Measurements from ENCODE around the gene BCL6.

BCL6 gene

DNA sequence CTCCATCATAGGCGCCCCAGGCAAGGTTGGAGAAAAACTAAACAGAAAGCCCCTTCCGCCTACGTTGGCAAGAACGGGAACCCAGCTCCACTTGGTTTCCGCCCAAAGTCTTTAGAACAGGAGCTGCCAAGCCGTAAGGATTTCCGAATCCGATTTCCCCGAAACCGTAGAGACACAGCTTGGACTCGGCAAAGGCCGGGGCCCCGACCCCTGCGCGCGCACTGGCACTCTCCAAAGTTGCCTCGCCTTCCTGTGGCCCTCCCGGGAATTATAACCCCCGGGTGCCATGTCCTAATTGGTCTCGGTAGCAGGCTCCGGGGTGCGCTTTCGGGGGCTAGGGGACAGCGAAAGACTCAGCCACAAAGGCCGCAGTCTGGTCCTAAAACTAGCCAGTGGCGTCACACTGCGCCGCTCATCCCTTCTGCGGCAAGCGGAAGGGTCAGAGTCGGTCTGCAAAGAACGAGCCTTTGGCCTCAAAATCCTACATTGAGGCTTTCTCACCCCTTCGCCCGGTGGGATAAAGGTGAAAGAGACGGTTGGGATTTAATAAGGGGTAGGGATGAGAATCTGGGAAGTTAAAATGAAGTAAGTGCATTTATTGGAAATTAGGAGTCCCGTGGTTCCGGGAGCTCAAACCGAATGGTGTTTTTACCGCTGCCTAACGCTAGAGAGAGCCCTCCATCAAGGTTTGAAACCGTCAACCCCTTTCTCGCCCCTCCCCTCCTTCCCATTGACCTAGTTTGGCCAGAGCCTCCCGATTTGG, 6.8 kb downstream of the BCL6 start:
- DNase-seq: peak; percentile 64 to 83

GRCh38 chr3:187738071-187738330, 7.3 kb downstream of the BCL6 start:
- DNase-seq: no peak

- peak in 1 of 2 donors; percentile 81 for DNase-seq
Observed at GRCh38 chr3:187737368-187738070, 7.7 kb downstream of the BCL6 start.

GRCh38 chr3:187737006-187737367, 8.3 kb downstream of the BCL6 start:
- no peak for DNase-seq

DNA sequence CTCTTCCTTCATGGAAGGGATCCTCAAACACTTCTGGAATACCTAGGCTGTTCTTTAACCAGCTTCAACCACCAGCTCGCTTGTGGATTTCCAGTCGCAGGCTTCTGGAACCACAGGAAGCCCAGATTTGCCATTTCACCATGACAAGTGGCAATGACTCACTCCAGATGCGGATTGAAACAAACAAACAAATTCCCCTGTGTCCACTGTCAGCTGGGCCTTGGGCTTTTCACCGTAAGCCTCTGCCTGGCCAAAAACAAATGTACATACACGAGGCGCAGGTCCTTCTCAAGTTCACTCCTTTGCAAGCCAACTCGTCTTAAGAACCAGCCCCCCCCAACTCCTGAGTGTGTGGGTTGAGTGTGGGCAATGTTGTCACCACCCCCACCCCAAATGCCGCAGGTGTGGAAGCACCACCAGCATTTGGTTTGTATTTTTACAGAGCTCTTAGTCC, 8.8 kb downstream of the BCL6 start:
- DNase-seq: peak in 1 of 2 donors; percentile 18

DNA sequence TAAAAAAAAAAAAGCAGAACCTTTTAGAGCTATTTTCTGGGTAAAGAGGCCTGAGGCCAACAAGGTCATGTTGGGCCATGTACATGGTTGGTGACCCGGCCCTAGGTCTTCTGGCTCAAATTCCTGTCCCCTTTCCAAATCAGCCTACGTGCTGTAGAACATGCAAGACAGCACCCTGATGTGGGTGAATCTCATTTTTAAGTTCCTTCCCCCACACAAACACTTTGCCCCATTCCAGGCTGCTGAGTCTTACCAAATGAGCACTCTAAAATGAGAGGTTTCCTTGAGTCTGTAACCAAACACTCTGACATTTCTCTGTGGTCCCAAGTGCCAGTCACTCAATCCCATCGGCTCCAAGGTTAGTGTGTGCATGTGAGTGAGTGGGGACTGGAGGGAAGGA, 9.4 kb downstream of the BCL6 start:
- DNase-seq: no peak

- no peak for DNase-seq
Observed at GRCh38 chr3:187735383-187735782, 9.9 kb downstream of the BCL6 start.

DNA sequence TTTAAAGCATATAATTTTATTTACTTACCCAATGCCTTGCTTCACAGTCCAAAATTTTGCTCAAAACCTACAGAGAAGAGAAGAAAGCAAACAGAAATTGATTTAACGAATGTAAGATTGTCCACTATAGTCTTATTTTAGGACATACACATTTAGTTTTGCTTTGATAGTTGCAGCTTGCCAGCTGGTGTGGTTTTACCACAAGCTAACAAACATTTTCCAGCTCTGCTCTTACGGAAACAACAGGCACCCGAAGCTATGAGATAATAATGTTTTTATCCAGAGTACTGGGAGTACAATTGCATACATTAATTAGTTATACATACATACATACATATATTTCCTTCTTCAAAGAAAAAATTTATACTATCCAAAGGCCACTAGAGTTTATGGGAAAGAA, 10.4 kb downstream of the BCL6 start:
- no peak for DNase-seq

DNA sequence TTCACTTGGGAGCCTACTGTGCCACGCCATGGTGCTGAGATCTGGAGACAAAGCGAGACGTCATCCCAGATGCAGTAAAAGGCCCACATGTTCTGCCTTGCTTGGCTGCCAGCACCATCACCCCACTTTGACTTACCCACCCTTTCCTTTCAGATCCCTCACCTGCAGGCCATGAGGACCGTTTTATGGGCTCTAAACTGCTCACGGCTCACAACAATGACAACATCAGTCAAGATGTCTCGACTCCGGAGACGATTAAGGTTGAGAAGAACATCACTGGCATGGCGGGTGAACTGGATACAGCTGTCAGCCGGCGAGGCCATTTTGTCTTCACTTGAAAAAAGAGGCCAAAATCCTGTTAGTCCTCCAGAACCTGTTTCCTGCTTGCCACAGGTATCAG, 11.9 kb downstream of the BCL6 start:
- no peak for DNase-seq

DNA sequence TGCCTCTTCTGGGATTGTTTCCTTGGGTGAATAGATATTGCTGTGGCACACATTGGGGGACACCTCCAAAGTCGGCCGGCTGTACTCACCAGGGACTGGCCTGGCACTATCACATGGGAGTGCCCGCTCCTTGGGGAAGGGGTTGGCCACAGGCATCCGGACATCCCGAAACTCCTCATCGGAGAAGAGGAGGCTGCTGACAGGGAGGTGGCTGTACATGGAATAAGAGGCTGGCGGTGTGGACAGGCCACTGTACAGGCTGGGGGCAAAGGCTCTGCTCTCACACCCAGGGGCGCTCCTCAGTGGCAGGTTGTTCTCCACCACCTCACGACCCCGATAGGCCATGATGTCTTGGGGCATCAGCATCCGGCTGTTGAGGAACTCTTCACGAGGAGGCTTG, 15.7 kb downstream of the BCL6 start:
- no peak for DNase-seq

DNA sequence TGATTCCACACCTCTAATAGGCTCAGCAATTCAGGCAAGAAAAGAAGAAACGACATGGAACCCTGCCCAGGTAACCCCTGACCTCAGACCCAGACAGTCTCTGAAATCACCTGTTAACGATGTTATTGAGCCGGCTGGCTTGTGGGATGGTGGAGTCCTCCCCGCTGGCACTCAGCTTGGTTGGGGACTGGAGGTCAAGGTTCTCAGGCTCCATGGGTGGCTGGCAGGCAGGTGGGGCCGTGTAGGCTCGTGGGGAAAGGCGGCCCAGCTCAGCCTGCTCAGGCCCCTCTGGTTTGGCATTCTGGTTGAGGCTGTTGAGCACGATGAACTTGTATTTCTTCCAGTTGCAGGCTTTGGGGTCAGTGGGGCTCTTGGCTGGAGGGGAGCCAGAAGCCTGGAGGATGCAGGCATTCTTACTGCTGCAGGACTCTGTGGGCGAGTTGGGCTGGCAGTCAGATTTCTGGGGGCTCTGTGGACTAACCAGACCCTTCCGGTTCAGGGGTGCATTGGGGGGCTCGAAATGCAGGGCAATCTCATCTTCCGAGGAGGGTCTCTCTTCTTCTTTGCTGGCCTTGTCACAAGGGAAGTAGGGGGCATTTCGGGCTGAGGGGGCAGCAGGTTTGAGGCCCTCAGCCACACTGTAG, 16.2 kb downstream of the BCL6 start:
- no peak for DNase-seq

- no peak for DNase-seq
Observed at GRCh38 chr3:187728248-187728647, 17.0 kb downstream of the BCL6 start.

DNA sequence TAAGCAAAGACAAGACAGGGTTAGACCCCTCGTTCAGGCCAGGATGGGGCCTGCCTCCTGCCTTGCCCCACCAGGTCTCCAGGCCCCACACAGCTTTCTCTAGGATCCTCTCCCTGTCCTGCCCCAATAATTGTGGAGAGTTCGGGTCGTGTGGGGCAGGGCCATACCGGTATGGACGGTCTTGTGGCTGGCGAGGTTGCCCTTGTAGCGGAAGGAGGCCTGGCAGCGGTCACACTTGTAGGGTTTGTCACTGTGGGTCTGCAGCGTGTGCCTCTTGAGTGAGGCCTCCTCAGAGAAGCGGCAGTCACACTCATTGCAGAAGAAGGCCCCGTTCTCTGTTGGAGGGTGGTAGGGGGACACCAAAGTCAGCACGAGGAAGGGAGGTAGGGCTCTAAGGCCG, 18.7 kb downstream of the BCL6 start:
- no peak for DNase-seq

- no peak for DNase-seq
Observed at GRCh38 chr3:187725653-187726370, 19.5 kb downstream of the BCL6 start.

DNA sequence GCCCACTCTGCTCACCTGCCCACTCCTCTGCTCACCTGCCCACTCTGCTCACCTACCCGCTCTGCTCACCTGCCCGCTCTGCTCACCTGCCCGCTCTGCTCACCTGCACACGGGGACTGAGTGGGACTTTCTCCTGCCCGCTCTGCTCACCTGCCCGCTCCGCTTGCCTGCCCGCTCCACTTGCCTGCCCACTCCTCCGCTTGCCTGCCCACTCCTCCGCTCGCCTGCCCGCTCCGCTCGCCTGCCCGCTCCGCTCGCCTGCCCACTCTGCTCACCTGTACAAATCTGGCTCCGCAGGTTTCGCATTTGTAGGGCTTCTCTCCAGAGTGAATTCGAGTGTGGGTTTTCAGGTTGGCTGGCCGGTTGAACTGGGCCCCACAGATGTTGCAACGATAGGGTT, 20.0 kb downstream of the BCL6 start:
- no peak for DNase-seq

GRCh38 chr3:187722206-187722612, 23.1 kb downstream of the BCL6 start:
- DNase-seq: no peak

- no peak for DNase-seq
Observed at GRCh38 chr3:187721055-187721454, 24.2 kb downstream of the BCL6 start.

DNA sequence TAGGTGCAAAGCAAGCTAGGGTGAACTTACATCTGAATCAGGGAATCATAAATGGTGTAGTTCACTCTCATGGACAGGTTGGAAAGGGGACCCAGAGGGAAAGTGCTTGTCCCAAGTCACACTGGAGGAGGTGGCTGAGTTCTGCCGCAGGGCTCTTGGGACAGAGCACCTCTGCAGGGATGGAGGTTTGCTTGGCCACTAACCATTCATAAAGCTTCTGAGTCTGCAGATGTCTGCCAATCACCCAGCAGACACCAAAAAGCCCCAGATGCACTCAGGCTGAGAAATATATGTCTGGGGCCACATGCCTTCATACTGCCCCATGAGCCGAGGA, 25.0 kb downstream of the BCL6 start:
- DNase-seq: no peak

GRCh38 chr3:187719628-187720336, 25.5 kb downstream of the BCL6 start:
- DNase-seq: no peak

DNA sequence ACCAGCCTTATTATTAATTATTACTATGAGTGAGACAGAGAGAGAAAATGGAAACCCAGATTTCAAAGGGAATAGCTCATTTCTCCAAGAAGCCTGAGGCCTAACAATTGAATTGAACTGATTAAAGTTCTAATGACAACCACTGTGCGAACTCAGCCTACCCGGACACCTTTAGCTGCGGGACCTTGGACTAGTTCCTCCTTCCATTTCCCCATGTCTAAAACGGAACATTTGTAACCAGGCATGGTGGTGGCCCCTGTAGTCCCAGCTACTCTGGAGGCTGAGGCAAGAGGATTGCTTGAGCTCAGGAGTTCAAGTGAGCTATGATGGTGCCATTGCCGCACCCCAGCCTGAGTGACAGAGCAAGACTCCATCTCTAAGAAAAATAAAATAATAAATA, 26.5 kb downstream of the BCL6 start:
- no peak for DNase-seq

DNA sequence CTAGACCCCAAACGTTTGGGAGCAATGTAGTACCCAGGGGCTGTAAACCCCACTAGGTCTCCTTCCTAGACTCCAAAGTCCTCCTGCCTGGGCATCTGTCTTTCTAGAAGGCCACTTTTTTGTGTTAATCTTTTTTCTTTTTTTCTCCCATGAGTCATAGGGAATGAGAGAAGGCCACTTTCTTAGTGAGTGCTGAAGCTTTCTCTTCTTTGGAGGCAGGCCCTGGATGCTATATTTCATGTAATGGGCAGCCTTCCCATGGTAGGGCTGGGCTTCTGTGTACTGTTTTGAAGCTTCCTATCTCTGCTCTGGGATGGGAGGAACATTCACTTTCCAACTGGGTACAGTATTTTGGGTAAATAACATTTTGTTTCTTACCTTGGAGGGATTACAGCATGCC, 27.7 kb downstream of the BCL6 start:
- DNase-seq: no peak

- peak; percentile 10 to 71 for DNase-seq
Observed at GRCh38 chr3:187714404-187714979, 30.8 kb downstream of the BCL6 start.

DNA sequence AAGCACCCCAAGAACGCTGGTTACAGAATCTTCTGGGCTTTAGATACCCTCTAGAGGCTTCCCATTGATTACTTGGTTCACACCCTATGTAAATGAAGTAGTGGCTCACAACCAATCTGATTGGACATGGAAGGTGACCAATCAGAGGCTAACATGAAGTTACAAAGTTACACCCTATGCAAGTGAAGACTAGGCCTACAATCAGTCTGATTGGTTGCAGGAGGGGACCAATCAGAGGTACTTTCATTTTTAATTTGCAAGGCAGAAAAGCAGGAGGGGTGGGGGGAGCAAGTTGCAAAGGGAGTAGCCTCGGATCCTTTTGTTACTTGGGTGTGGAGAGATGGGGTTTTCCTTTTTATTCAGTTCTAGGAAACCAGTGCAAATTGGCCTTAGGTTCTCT, 31.8 kb downstream of the BCL6 start:
- DNase-seq: no peak
